K562 (cell line): ENCODE data around the gene NAPB. TPM values are rescaled to one million over a fixed set of nuclear protein-coding genes. Genes with fewer than 3 reads are reported as not detected.
A peak's percentile ranks its signal among the peaks of the same experiment; 100 is the strongest.

Experiments used
- ATAC-seq: fragments of 200-7000 bp; cut with Tn5 transposase; 3 replicates; pipeline ENCODE4 v1.9.1; 2020; ENCODE audit warnings: moderate library complexity
- BruUV-seq: library from RNA; stranded (reverse); fragments of 400-500 nt; replicated peaks from 2 replicates; lab custom pipeline; 2021; lab: Mats Ljungman, UMichigan
- CTCF ChIA-PET: fragments of 300-600 bp; formaldehyde crosslinking; extraction: SDS; loops from one replicate; lab custom pipeline; 2021; ENCODE audit warnings: low intra/inter-chr PET ratio; lab: Yijun Ruan, JAX
- POLR2A ChIA-PET: fragments of 300-600, 350-650 bp; sonication (Branson Sonifier 250); formaldehyde crosslinking; extraction: SDS; loops from one replicate; lab custom pipeline; 2021; ENCODE audit warnings: antibody characterized with exemption, inconsistent platforms; lab: Yijun Ruan, JAX
- DNase-seq, 4 experiments: peaks; one replicate each; pipeline versions ENCODE4 v3.0.0 to v3.0.0-alpha.2; 2011 to 2018; ENCODE audit warnings: low spot score in 3 of 4, mixed read lengths in 3 of 4; ENCODE audit errors: extremely low read depth in 1 of 4
- FAIRE-seq: peaks from 2 replicates; lab custom pipeline; 2011; peaks lifted over from hg19 to GRCh38; lab: Jason Lieb, UNC
- H2AFZ ChIP-seq: 2 replicates; pipeline ENCODE4 v1.6.0; 2011; ENCODE audit warnings: low read depth, low read length, control low read depth, inconsistent platforms
- H3K27ac ChIP-seq: fragments of 200-600 bp; 3 replicates; pipeline ENCODE4 v1.8.0; 2011; ENCODE audit warnings: low read depth, mild to moderate bottlenecking, control low read depth, inconsistent platforms, low read length, moderate library complexity, mixed read lengths; ENCODE audit errors: extremely low read depth
- H3K27me3 ChIP-seq, 2 experiments: fragments of 300-600 bp in 1 of 2; 2 replicates in 1 of 2; 3 replicates in 1 of 2; pipeline versions ENCODE4 v1.6.0 to v1.8.0; 2011; ENCODE audit warnings: inconsistent platforms in 2 of 2, low read length in 2 of 2, mild to moderate bottlenecking in 1 of 2, mixed read lengths in 1 of 2, moderate library complexity in 1 of 2; ENCODE audit not compliant: control insufficient read depth in 2 of 2, insufficient read depth in 2 of 2
- H3K36me3 ChIP-seq: fragments of 300-600 bp; 3 replicates; pipeline ENCODE4 v1.8.0; 2011; ENCODE audit warnings: mild to moderate bottlenecking, low read length, inconsistent platforms; ENCODE audit not compliant: control insufficient read depth, insufficient read depth
- H3K4me1 ChIP-seq, 2 experiments: fragments of 200-600 bp in 1 of 2; replicated peaks in 1 of 2; 2 replicates in 1 of 2; 3 replicates in 1 of 2; pipeline versions ENCODE4 v1.5.1 to v1.8.0; 2011; ENCODE audit warnings: inconsistent platforms in 2 of 2, low read length in 2 of 2, mild to moderate bottlenecking in 1 of 2, mixed read lengths in 1 of 2, moderate library complexity in 1 of 2; ENCODE audit not compliant: control insufficient read depth in 2 of 2, insufficient read depth in 2 of 2
- H3K4me2 ChIP-seq: 2 replicates; pipeline ENCODE4 v1.6.1; 2011; ENCODE audit warnings: low read length, control low read depth, inconsistent platforms, mixed read lengths; ENCODE audit not compliant: insufficient read depth
- H3K4me3 ChIP-seq: fragments of 200-600 bp; sonication (generic), shearing (Covaris generic); 2 replicates; pipeline ENCODE4 v1.5.1; 2016; ENCODE audit warnings: control low read depth, inconsistent platforms
- H3K79me2 ChIP-seq: fragments of 200-600 bp; 3 replicates; pipeline ENCODE4 v1.8.0; 2011; ENCODE audit warnings: low read length, inconsistent platforms; ENCODE audit not compliant: control insufficient read depth, insufficient read depth
- H3K9ac ChIP-seq, 2 experiments: 2 replicates each; pipeline versions ENCODE4 v1.6.0 to v1.6.1; 2011; ENCODE audit warnings: low read depth in 2 of 2, low read length in 2 of 2, control low read depth in 1 of 2, inconsistent platforms in 1 of 2, mild to moderate bottlenecking in 1 of 2, mixed read lengths in 1 of 2; ENCODE audit not compliant: insufficient read depth in 1 of 2
- H3K9me1 ChIP-seq: one replicate; pipeline ENCODE4 v1.6.0; 2011; ENCODE audit warnings: inconsistent platforms, mild to moderate bottlenecking, low read length, moderate library complexity; ENCODE audit not compliant: control insufficient read depth, insufficient read depth
- H3K9me3 ChIP-seq: replicated peaks from 2 replicates; pipeline ENCODE4 v1.5.1; 2011; ENCODE audit warnings: low read depth, low read length, inconsistent platforms; ENCODE audit not compliant: control insufficient read depth, insufficient read depth
- H4K20me1 ChIP-seq: replicated peaks from 2 replicates; pipeline ENCODE4 v1.6.1; 2011; ENCODE audit warnings: low read length, inconsistent platforms, mixed read lengths; ENCODE audit not compliant: control insufficient read depth, insufficient read depth
- DDX20 ChIP-seq: fragments of 450-650 bp; IDR thresholded peaks from 2 replicates; pipeline ENCODE4 v1.6.1; 2016; ENCODE audit warnings: missing genetic modification characterization, low read depth, mild to moderate bottlenecking, missing compliant biosample characterization, moderate library complexity
- FOSL1 ChIP-seq: fragments of 200-800 bp; sonication (Bioruptor generic); conservative IDR thresholded peaks from 2 replicates; pipeline ENCODE4 v1.6.1; 2016; ENCODE audit warnings: missing genetic modification characterization, missing compliant biosample characterization
- HNRNPH1 ChIP-seq: fragments of 200-400 bp; formaldehyde crosslinking; optimal IDR thresholded peaks from 2 replicates; pipeline ENCODE3; 2017; ENCODE audit warnings: low read depth, mild to moderate bottlenecking, low read length, moderate library complexity
- POLR2G ChIP-seq: fragments of 200-400 bp; formaldehyde crosslinking; IDR thresholded peaks from 2 replicates; pipeline ENCODE4 v1.6.1; 2017; ENCODE audit warnings: low read depth, mild to moderate bottlenecking, antibody characterized with exemption, low read length, moderate library complexity
- PTTG1 ChIP-seq: fragments of 450-650 bp; IDR thresholded peaks from 2 replicates; pipeline ENCODE4 v1.6.1; 2016; ENCODE audit warnings: low read depth, mild to moderate bottlenecking, missing genetic modification characterization, missing compliant biosample characterization
- SMAD1 ChIP-seq: fragments of 150-350 bp; IDR thresholded peaks from 2 replicates; pipeline ENCODE4 v1.6.1; 2014; ENCODE audit warnings: low read length, low read depth; ENCODE audit not compliant: partially characterized antibody
- TAF15 ChIP-seq: fragments of 200-400 bp; formaldehyde crosslinking; IDR thresholded peaks from 2 replicates; pipeline ENCODE4 v1.6.1; 2017; ENCODE audit warnings: mild to moderate bottlenecking, low read depth, low read length, moderate library complexity
- TEAD1 ChIP-seq, 2 experiments: fragments of 450-650 bp in 1 of 2; sonication (generic) in 1 of 2; formaldehyde crosslinking; IDR thresholded peaks; 2 replicates each; pipeline versions ENCODE4 v1.4.0 to v1.8.0; 2020 to 2022; ENCODE audit warnings: mild to moderate bottlenecking in 2 of 2, missing genetic modification reagents in 1 of 2
- ZC3H4 ChIP-seq: sonication (generic); formaldehyde crosslinking; IDR thresholded peaks from 2 replicates; pipeline ENCODE4 v1.9.0; 2021; ENCODE audit warnings: missing genetic modification reagents, borderline replicate concordance
- WGBS: fragments of 100-300 bp; shearing (Covaris generic); methylation state at CpG from one replicate; pipeline ENCODE4 v1.1.6; 2016; ENCODE audit warnings: low coverage, mixed read lengths; ENCODE audit not compliant: insufficient coverage; ENCODE audit errors: missing lambda C conversion rate; 5-methylcytosine and 5-hydroxymethylcytosine counted together
- in situ Hi-C: fragments of 300-500 bp; cut with MboI; formaldehyde crosslinking; loops from 4 replicates; pipeline ENCODE4 v1.15.0; 2018; ENCODE audit warnings: inconsistent platforms, mixed read lengths
- intact Hi-C: fragments of 100-400 bp; cut with micrococcal nuclease; formaldehyde crosslinking; loops from 2 replicates; pipeline ENCODE4 v1.14.2; 2022
- polyA plus RNA-seq, 8 experiments: library from polyadenylated mRNA; depleted of rRNA in 4 of 8; stranded (reverse) in 5 of 8; unstranded in 3 of 8; fragments of >200 nt; fragmentation: Nextera tagmentation in 2 of 8; fragmentation: Illumina TruSeq in 1 of 8; extraction: Ambion mirVana in 2 of 8; extraction: Trizol in 1 of 8; gene quantifications; 2 replicates each; pipeline versions ENCODE4 v1.2.1 to v1.2.3, GENCODE V29; 2011 to 2014; ENCODE audit warnings: inconsistent platforms in 1 of 8, missing spikeins in 1 of 8
- total RNA-seq, 7 experiments: library from RNA; depleted of rRNA in 6 of 7; stranded (reverse); fragments of >200 nt in 6 of 7; fragmentation: Illumina TruSeq in 2 of 7; extraction: Trizol in 2 of 7; gene quantifications; 2 replicates each; pipeline versions ENCODE4 v1.2.1 to v1.2.3, GENCODE V29; 2011 to 2021; ENCODE audit warnings: low replicate concordance in 1 of 7
- TF ChIP-seq, protein P1 (sequence below): fragments of 450-650 bp; formaldehyde crosslinking; IDR thresholded peaks from 2 replicates; pipeline ENCODE4 v1.4.0; 2020; ENCODE audit warnings: mild to moderate bottlenecking, mixed read lengths
- TF ChIP-seq, protein P2 (sequence below): conservative IDR thresholded peaks from 2 replicates; pipeline ENCODE4 v1.6.1; 2011; ENCODE audit warnings: low read depth, mild to moderate bottlenecking, low read length; ENCODE audit not compliant: control insufficient read depth
- TF ChIP-seq, protein P3 (sequence below), 3 experiments: IDR thresholded peaks in 2 of 3; conservative IDR thresholded peaks in 1 of 3; 2 replicates each; pipeline ENCODE4 v1.5.1; 2011 to 2012; ENCODE audit warnings: low read length in 3 of 3, mild to moderate bottlenecking in 3 of 3, control low read depth in 2 of 3, improper control_type of control experiment in 1 of 3, inconsistent platforms in 1 of 3, low read depth in 1 of 3, mixed read lengths in 1 of 3, moderate library complexity in 1 of 3; ENCODE audit not compliant: insufficient read depth in 2 of 3

NAPB gene
- total and polyA plus RNA-seq, 9 of the 15 experiments (the other 6 are each of a cell fraction or from before 2014, with no cell fraction given), result 1.4 to 7.7 (median 5.2) TPM

DNA sequence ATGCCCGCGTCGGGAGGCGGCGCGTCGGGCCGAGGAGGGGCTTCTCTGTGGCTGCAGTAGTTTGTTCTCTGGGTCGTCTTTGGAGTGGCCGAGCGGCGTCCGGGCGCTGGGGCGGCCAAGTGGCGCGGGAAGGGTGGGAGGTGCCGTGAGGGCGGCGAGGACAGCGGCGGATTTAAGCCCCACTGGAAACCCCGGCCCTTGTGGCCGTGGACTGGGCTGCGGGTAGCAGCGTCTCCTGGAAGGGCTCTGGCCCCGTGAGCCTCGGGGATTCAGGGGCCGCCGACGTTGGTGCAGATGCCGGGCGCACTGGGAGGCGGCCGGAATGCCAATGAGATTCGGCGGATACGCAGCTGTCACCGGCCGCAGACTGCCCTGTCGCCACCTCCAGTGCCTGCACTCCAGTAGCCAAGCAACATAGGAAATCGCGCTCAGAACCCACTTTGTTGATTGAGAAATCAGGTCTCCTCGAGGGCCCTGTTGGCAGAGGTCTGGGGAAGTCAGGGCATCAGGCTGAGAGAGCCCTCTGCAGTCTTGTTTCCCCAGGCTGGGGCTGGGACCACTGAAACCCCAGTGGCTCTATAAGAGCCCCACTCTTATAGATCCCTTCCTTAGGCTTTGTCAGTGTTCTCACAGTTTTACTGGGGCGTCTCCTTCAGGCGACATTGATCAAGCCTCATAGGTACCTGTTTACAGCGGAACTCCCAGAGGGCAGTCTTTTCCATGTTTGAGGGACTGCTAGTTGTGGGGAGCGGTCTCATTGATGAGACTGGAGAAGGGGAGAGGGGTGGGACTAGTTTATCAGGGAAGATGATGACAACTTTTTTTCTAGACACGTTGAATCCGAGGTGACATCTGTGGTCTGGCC, 58.7 kb downstream of the NAPB start:
- H3K27me3 ChIP-seq, result no peaks in the 10 kb centered on the region
- CTCF ChIA-PET, result no interaction called here
- in situ Hi-C loops (no loop called here), intact Hi-C loops (loop anchor here (5.0 kb wide), 1 partner anchor 50 kb away; no protein-coding TSS in a partner anchor)
- H3K36me3 ChIP-seq, result peaks cover 39% of the 10 kb centered on the region
- POLR2A ChIA-PET, result interaction anchor here (0.6 kb wide), 1 partner anchor 11 kb away, joined by 3 read pairs; no protein-coding TSS in a partner anchor
- peak overlapping the region; percentile 87 for H3K27ac ChIP-seq
- peaks cover 66% of the 10 kb centered on the region for H3K79me2 ChIP-seq
- H3K9me1 ChIP-seq, result no peaks in the 10 kb centered on the region
- TSS peak; percentile 38 for BruUV-seq
- peaks cover 27 to 39% of the 10 kb centered on the region in 2 experiments for H3K4me1 ChIP-seq
- peaks cover 14% of the 10 kb centered on the region; the same call in 1 of the 2 replicates for H4K20me1 ChIP-seq
- peak overlapping the region; percentile 75 for H3K4me2 ChIP-seq
- peak; percentile 7; the same call in 1 of the 3 replicates for ATAC-seq
- no peaks in the 10 kb centered on the region for H3K9me3 ChIP-seq
- H3K4me3 ChIP-seq, result peak overlapping the region; percentile 86
- peak overlapping the region; percentile 45; the same call in 1 of the 2 replicates for H2AFZ ChIP-seq
- DNase-seq, result peak in 1 of 4 experiments; percentile 9
- WGBS, result 3% methylated on average over 38 of the region's 50 CpGs
- FAIRE-seq, result no peak
- peak overlapping the region; percentile 71 to 94 for H3K9ac ChIP-seq
- TF ChIP-seq POLR2G, result peak; percentile 5; the same call in 1 of the 2 replicates
- no peak for TF ChIP-seq HNRNPH1
- no peak for TF ChIP-seq PTTG1 (tag)
- TF ChIP-seq, protein P1, sequence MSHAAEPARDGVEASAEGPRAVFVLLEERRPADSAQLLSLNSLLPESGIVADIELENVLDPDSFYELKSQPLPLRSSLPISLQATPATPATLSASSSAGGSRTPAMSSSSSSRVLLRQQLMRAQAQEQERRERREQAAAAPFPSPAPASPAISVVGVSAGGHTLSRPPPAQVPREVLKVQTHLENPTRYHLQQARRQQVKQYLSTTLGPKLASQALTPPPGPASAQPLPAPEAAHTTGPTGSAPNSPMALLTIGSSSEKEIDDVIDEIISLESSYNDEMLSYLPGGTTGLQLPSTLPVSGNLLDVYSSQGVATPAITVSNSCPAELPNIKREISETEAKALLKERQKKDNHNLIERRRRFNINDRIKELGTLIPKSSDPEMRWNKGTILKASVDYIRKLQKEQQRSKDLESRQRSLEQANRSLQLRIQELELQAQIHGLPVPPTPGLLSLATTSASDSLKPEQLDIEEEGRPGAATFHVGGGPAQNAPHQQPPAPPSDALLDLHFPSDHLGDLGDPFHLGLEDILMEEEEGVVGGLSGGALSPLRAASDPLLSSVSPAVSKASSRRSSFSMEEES, result no peak
- TF ChIP-seq ZC3H4 (CRISPR knock-in tag), result peak; percentile 58; the same call in 1 of the 2 replicates
- TF ChIP-seq FOSL1 (tag), result no peak
- TF ChIP-seq, protein P2, sequence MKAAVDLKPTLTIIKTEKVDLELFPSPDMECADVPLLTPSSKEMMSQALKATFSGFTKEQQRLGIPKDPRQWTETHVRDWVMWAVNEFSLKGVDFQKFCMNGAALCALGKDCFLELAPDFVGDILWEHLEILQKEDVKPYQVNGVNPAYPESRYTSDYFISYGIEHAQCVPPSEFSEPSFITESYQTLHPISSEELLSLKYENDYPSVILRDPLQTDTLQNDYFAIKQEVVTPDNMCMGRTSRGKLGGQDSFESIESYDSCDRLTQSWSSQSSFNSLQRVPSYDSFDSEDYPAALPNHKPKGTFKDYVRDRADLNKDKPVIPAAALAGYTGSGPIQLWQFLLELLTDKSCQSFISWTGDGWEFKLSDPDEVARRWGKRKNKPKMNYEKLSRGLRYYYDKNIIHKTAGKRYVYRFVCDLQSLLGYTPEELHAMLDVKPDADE, result no peak
- TF ChIP-seq DDX20 (tag), result no peak
- peak in 1 of 2 experiments; percentile 8; a peak in 1 of 4 replicates for TF ChIP-seq TEAD1 (CRISPR knock-in tag; IDR thresholded peaks at IDR 0.05)
- TF ChIP-seq SMAD1, result no peak
- TF ChIP-seq, protein P3, sequence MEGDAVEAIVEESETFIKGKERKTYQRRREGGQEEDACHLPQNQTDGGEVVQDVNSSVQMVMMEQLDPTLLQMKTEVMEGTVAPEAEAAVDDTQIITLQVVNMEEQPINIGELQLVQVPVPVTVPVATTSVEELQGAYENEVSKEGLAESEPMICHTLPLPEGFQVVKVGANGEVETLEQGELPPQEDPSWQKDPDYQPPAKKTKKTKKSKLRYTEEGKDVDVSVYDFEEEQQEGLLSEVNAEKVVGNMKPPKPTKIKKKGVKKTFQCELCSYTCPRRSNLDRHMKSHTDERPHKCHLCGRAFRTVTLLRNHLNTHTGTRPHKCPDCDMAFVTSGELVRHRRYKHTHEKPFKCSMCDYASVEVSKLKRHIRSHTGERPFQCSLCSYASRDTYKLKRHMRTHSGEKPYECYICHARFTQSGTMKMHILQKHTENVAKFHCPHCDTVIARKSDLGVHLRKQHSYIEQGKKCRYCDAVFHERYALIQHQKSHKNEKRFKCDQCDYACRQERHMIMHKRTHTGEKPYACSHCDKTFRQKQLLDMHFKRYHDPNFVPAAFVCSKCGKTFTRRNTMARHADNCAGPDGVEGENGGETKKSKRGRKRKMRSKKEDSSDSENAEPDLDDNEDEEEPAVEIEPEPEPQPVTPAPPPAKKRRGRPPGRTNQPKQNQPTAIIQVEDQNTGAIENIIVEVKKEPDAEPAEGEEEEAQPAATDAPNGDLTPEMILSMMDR (IDR thresholded peaks at IDR 0.05 in 2 of 3, conservative IDR thresholded peaks at IDR 0.05 in 1 of 3; ENCODE audit: insufficient read depth in 2 of 3, low read depth in 1 of 3, low read length in 3 of 3), result peak; percentile 9 to 21 (median 19); a peak in 1 of 6 replicates
- no peak for TF ChIP-seq TAF15
